Upper lobe of left lung (tissue), 6 donors: ENCODE data around the gene PPP1CA. TPM values are rescaled to one million over a fixed set of nuclear protein-coding genes. Genes with fewer than 3 reads are reported as not detected.
A peak's percentile ranks its signal among the peaks of the same experiment; 100 is the strongest.

Experiments used
- ATAC-seq, 2 donors: fragments of 200-7000 bp; cut with Tn5 transposase; one replicate each; pipeline ENCODE4 v1.9.1; 2022; ENCODE audit warnings: mild to moderate bottlenecking in 2 of 2, moderate library complexity in 2 of 2; ENCODE audit not compliant: low FRiP score in 2 of 2
- DNase-seq, 2 donors: peaks; one replicate each; pipeline ENCODE4 v3.0.0-alpha.2; 2019 to 2020
- H3K27ac ChIP-seq, 4 donors: fragments of 200-600 bp; sonication (generic); one replicate each; pipeline ENCODE4 v1.5.1; 2016 to 2019
- H3K27me3 ChIP-seq, 4 donors: fragments of 200-600 bp; sonication (generic); one replicate each; pipeline ENCODE4 v1.5.1; 2017 to 2019
- H3K36me3 ChIP-seq, 4 donors: fragments of 200-600 bp; sonication (generic); one replicate each; pipeline ENCODE4 v1.5.1; 2016 to 2019
- H3K4me1 ChIP-seq, 4 donors: fragments of 200-600 bp; sonication (generic); one replicate each; pipeline ENCODE4 v1.5.1; 2018 to 2019
- H3K4me3 ChIP-seq, 4 donors: fragments of 200-600 bp; sonication (generic); one replicate each; pipeline ENCODE4 v1.5.1; 2017 to 2019; ENCODE audit warnings: mild to moderate bottlenecking in 2 of 4, moderate library complexity in 1 of 4
- H3K9me3 ChIP-seq, 4 donors: fragments of 200-600 bp; sonication (generic); one replicate each; pipeline ENCODE4 v1.5.1; 2018 to 2019
- EP300 ChIP-seq, 4 donors: sonication (generic); formaldehyde crosslinking; IDR thresholded peaks; one replicate each; pipeline ENCODE4 v1.5.1; 2017; ENCODE audit warnings: antibody characterized with exemption in 4 of 4, control low read depth in 2 of 4
- POLR2A ChIP-seq, 4 donors: fragments of 450-650 bp; IDR thresholded peaks; one replicate each; pipeline ENCODE4 v1.5.1; 2016 to 2017; ENCODE audit warnings: antibody characterized with exemption in 4 of 4, mild to moderate bottlenecking in 2 of 4
- POLR2AphosphoS5 ChIP-seq, 2 donors: sonication (generic); formaldehyde crosslinking; IDR thresholded peaks; one replicate each; pipeline ENCODE4 v1.5.1; 2017; ENCODE audit warnings: antibody characterized with exemption in 2 of 2
- WGBS, 2 donors: methylation state at CpG; one replicate each; pipeline ENCODE4 v1.1.5; 2017 to 2018; 5-methylcytosine and 5-hydroxymethylcytosine counted together
- total RNA-seq, 6 donors: library from RNA; depleted of rRNA in 4 of 6; stranded (reverse); fragments of >200 nt in 4 of 6; gene quantifications; one replicate each; pipeline versions ENCODE4 v1.1.0 to v1.2.1, GENCODE V29; 2016 to 2021
- TF ChIP-seq, protein P1 (sequence below), 6 experiments: fragments of 450-650 bp in 4 of 6; fragments of 200-600 bp in 2 of 6; sonication (generic) in 2 of 6; IDR thresholded peaks; one replicate each; pipeline ENCODE4 v1.5.1; 2016 to 2019; ENCODE audit warnings: antibody characterized with exemption in 6 of 6
- donor health status: DM: no; HTN: no; CAD: no; lungs with moderate emphysema.
- donor health status: DM: no; HTN: yes; CAD: no; lungs with severe emphysema.

Gene PPP1CA
- total RNA-seq, 6 donors from 2014 or later: 83.8 to 191 (median 135) TPM

DNA sequence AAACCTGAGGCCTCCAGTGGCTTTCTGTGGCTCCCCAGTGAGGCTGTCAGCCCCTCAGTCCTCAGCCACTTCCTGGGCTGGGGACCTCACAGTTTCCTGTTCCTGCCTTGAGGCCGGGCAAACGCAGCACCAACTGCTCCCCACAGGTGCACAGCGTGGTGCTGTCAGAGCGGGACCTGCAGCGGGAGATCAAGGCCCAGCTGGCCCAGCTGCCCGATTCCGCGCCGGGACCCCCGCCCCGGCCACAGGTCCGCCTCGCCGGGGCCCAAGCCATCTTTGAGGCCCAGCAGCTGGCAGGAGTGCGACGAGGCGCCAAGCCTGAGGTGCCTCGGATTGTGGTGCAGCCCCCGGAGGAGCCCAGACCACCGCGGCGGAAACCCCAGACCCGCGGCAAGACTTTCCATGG lies 7.6 kb upstream of the PPP1CA start:
- peak in 1 of 2 donors; percentile 84 for DNase-seq
- Histone ChIP-seq H3K4me1 (peaks cover 3 to 29% (median 19%) of the 10 kb centered on the region in 4 donors), H3K36me3 (no peaks in the 10 kb centered on the region), H3K4me3 (peak overlapping the region in 3 of 4 donors; percentile 4 to 26 (median 24)), H3K27ac (peak overlapping the region in 2 of 4 donors; percentile 57 to 60), H3K9me3 (no peaks in the 10 kb centered on the region), H3K27me3 (no peaks in the 10 kb centered on the region)
- TF ChIP-seq, protein P1, sequence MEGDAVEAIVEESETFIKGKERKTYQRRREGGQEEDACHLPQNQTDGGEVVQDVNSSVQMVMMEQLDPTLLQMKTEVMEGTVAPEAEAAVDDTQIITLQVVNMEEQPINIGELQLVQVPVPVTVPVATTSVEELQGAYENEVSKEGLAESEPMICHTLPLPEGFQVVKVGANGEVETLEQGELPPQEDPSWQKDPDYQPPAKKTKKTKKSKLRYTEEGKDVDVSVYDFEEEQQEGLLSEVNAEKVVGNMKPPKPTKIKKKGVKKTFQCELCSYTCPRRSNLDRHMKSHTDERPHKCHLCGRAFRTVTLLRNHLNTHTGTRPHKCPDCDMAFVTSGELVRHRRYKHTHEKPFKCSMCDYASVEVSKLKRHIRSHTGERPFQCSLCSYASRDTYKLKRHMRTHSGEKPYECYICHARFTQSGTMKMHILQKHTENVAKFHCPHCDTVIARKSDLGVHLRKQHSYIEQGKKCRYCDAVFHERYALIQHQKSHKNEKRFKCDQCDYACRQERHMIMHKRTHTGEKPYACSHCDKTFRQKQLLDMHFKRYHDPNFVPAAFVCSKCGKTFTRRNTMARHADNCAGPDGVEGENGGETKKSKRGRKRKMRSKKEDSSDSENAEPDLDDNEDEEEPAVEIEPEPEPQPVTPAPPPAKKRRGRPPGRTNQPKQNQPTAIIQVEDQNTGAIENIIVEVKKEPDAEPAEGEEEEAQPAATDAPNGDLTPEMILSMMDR (IDR thresholded peaks at IDR 0.05): no peak
- TF ChIP-seq POLR2AphosphoS5 (IDR thresholded peaks at IDR 0.05): peak in 1 of 2 donors; percentile 16
- whole genome bisulfite sequencing, 2 donors: 61% methylated on average over 18 of the region's 24 CpGs; no CpG with 5 or more reads in 1 of the 2 donors
- no peak for ATAC-seq

- no peak overlapping the region for H3K4me3 ChIP-seq
- no peak for TF ChIP-seq POLR2A (IDR thresholded peaks at IDR 0.05)
- TF ChIP-seq, protein P1 (IDR thresholded peaks at IDR 0.05): no peak
- TF ChIP-seq EP300 (IDR thresholded peaks at IDR 0.05): no peak
- no peak for TF ChIP-seq POLR2AphosphoS5 (IDR thresholded peaks at IDR 0.05)
- H3K36me3 ChIP-seq: no peaks in the 10 kb centered on the region
- H3K27me3 ChIP-seq: no peaks in the 10 kb centered on the region
- H3K4me1 ChIP-seq: peaks cover 4 to 36% (median 21%) of the 10 kb centered on the region in 4 donors
- no peak for ATAC-seq
- peak in 1 of 2 donors; percentile 34 for DNase-seq
- H3K27ac ChIP-seq: peak overlapping the region in 2 of 4 donors; percentile 57 to 60
- no peaks in the 10 kb centered on the region for H3K9me3 ChIP-seq
- WGBS, 2 donors: 73 to 75% methylated on average over 5 to 18 of the region's 18 CpGs
These were observed 7.0 kb upstream of the PPP1CA start for GRCh38 chr11:67408437-67409200.

- DNase-seq (peak in 1 of 2 donors; percentile 31), ATAC-seq (no peak)
- peaks cover 13 to 44% (median 29%) of the 10 kb centered on the region in 4 donors for H3K4me1 ChIP-seq
- H3K36me3 ChIP-seq: no peaks in the 10 kb centered on the region
- 62 to 68% methylated on average over 4 to 12 of the region's 12 CpGs for whole genome bisulfite sequencing, 2 donors
- no peak overlapping the region for H3K4me3 ChIP-seq
- TF ChIP-seq EP300 (IDR thresholded peaks at IDR 0.05) (no peak), POLR2A (IDR thresholded peaks at IDR 0.05) (no peak), POLR2AphosphoS5 (IDR thresholded peaks at IDR 0.05) (no peak)
- TF ChIP-seq, protein P1 (IDR thresholded peaks at IDR 0.05): no peak
- H3K27ac ChIP-seq: peak overlapping the region in 1 of 4 donors; percentile 57
- no peaks in the 10 kb centered on the region for H3K9me3 ChIP-seq
- H3K27me3 ChIP-seq: no peaks in the 10 kb centered on the region
These were observed 6.1 kb upstream of the PPP1CA start for GRCh38 chr11:67407688-67408163.

DNA sequence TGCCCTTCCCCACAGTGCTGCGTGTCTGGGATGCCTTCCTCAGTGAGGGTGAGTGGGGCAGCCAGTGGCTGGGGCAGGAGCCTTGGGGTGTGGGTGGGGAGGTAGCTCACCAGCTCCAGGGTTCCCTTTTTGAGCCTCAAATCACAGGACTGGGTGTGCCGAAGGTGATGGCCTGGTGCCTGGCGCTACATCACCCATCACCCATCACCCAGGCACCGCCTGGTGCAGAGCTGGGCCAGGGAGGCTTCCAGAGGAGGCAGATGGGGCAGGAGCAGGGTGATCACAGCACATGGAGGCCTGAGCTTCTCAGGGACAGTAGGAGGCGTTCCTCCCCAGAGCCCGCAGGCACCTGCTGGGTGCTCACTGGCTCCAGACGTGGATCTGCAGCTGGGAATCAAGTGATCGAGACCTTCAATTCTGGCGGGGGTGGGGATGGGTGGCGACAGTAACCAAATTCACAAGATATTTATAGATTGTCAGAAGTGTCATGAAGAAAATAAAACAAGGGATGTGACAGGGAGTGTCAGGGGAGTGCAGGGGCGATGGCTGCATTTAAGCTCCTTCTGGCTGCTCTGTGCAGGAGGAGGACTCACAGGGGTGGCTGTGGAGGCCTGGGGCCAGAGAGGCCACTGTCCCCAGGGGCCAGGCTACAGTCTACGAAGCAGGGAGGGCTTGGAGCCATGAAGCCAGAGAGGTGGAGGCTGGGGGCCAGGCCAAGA lies 5.5 kb upstream of the PPP1CA start:
- H3K27me3 ChIP-seq: no peaks in the 10 kb centered on the region
- 59 to 60% methylated on average over 8 to 12 of the region's 12 CpGs for WGBS, 2 donors

More for the DNA sequence above, 5.5 kb upstream of the PPP1CA start:
- H3K36me3 ChIP-seq: no peaks in the 10 kb centered on the region
- H3K4me1 ChIP-seq: peaks cover 19 to 50% (median 35%) of the 10 kb centered on the region in 4 donors
- ATAC-seq (no peak), DNase-seq (peak in 1 of 2 donors; percentile 66)
- no peaks in the 10 kb centered on the region for H3K9me3 ChIP-seq
- TF ChIP-seq EP300 (IDR thresholded peaks at IDR 0.05): no peak
- no peak for TF ChIP-seq POLR2AphosphoS5 (IDR thresholded peaks at IDR 0.05)
- TF ChIP-seq, protein P1 (IDR thresholded peaks at IDR 0.05): no peak
- TF ChIP-seq POLR2A (IDR thresholded peaks at IDR 0.05): no peak
- H3K4me3 ChIP-seq: no peak overlapping the region
- H3K27ac ChIP-seq: peak overlapping the region in 1 of 4 donors; percentile 39
